Adrenal gland (tissue), 5 donors: ENCODE results near the gene XIAP.

ENCODE experiments used
- POLR2A ChIP-seq, 2 donors: fragments of 450-650 bp; IDR thresholded peaks; one replicate each; pipeline ENCODE4 v1.6.1; 2017; ENCODE audit warnings: antibody characterized with exemption in 2 of 2, mild to moderate bottlenecking in 2 of 2, moderate library complexity in 1 of 2
- TF ChIP-seq, protein P1 (sequence below), 6 experiments: fragments of 450-650 bp in 4 of 6; fragments of 200-600 bp in 2 of 6; sonication (generic) in 1 of 6; IDR thresholded peaks; 1 replicate in 5 of 6; 2 replicates in 1 of 6; pipeline versions ENCODE4 v1.5.1 to v1.8.0; 2016 to 2021; ENCODE audit warnings: antibody characterized with exemption in 6 of 6, mild to moderate bottlenecking in 2 of 6, moderate library complexity in 1 of 6
- donor health status: DM: no; HTN: no; CAD: no.

DNA sequence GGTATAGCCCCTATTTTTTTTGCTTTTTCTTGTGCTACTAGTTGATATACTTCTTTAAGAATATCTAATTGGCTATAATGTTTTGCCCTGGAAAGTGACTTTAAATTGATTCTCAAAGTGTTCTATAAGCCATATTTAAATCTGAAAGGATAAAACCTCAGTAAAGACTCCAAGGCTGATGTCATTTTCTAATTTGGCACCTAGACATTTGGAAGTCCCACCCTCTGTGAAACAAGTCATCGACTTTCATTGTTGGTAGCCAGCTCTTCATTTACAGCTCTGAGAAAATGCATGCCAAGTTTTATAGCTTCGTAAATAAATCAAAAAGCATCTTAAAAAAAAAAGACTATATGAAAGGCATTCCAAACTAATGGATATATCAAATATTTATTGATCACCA lies 83.6 kb downstream of the XIAP start:
- no peak for TF ChIP-seq POLR2A (IDR thresholded peaks at IDR 0.05)
- TF ChIP-seq, protein P1, sequence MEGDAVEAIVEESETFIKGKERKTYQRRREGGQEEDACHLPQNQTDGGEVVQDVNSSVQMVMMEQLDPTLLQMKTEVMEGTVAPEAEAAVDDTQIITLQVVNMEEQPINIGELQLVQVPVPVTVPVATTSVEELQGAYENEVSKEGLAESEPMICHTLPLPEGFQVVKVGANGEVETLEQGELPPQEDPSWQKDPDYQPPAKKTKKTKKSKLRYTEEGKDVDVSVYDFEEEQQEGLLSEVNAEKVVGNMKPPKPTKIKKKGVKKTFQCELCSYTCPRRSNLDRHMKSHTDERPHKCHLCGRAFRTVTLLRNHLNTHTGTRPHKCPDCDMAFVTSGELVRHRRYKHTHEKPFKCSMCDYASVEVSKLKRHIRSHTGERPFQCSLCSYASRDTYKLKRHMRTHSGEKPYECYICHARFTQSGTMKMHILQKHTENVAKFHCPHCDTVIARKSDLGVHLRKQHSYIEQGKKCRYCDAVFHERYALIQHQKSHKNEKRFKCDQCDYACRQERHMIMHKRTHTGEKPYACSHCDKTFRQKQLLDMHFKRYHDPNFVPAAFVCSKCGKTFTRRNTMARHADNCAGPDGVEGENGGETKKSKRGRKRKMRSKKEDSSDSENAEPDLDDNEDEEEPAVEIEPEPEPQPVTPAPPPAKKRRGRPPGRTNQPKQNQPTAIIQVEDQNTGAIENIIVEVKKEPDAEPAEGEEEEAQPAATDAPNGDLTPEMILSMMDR (IDR thresholded peaks at IDR 0.05): no peak
